ENCODE measurements around the gene GRAP. TPM values are rescaled to one million over a fixed set of nuclear protein-coding genes. Genes with fewer than 3 reads are reported as not detected.
"Not testable (repeated sequence)": the region's sequence is repeated elsewhere in the genome, so short reads cannot be mapped to it uniquely, and the experiment has no call there.

Gene GRAP
- total RNA-seq, 2 donors from 2014 or later: 0.15 TPM; not detected in 1

- H3K4me1 ChIP-seq (ENCODE audit: control insufficient read depth, insufficient read depth, low read length); H3K9me3 ChIP-seq (ENCODE audit: control insufficient read depth, low read length); H3K27me3 ChIP-seq (ENCODE audit: control insufficient read depth, insufficient read depth, low read length, poor library complexity, severe bottlenecking); DNase-seq; H3K4me3 Mint-ChIP-seq; H3K36me3 ChIP-seq (ENCODE audit: control insufficient read depth, insufficient read depth, low read length); H3K4me1 Mint-ChIP-seq; H3K27me3 Mint-ChIP-seq (ENCODE audit: insufficient read depth); H3K36me3 Mint-ChIP-seq (ENCODE audit: low read depth); H3K4me3 ChIP-seq (ENCODE audit: low read length); H3K27ac Mint-ChIP-seq; H3K9ac ChIP-seq (ENCODE audit: extremely low read depth, low read length, poor library complexity, severe bottlenecking); H3K9me3 Mint-ChIP-seq; H3K27ac ChIP-seq (ENCODE audit: low read depth, low read length): not testable (repeated sequence)
- WGBS, 2 experiments (ENCODE audit: insufficient coverage in 1 of 2, insufficient read length in 1 of 2): 100% methylated on average over 1 of the region's 10 CpGs; no CpG with 5 or more reads in 1 of the 2 experiments
These were observed 4.9 kb downstream of the GRAP start for GRCh38 chr17:19041871-19042270.

GRCh38 chr17:19040350-19040749 lies 6.4 kb downstream of the GRAP start:
- H3K27ac ChIP-seq (ENCODE audit: low read depth, low read length); H3K4me1 Mint-ChIP-seq; H3K27ac Mint-ChIP-seq; H3K9me3 Mint-ChIP-seq; H3K36me3 Mint-ChIP-seq (ENCODE audit: low read depth); H3K4me1 ChIP-seq (ENCODE audit: control insufficient read depth, insufficient read depth, low read length); H3K9me3 ChIP-seq (ENCODE audit: control insufficient read depth, low read length); H3K4me3 Mint-ChIP-seq; DNase-seq; H3K36me3 ChIP-seq (ENCODE audit: control insufficient read depth, insufficient read depth, low read length); H3K4me3 ChIP-seq (ENCODE audit: low read length); H3K9ac ChIP-seq (ENCODE audit: extremely low read depth, low read length, poor library complexity, severe bottlenecking); H3K27me3 ChIP-seq (ENCODE audit: control insufficient read depth, insufficient read depth, low read length, poor library complexity, severe bottlenecking); H3K27me3 Mint-ChIP-seq (ENCODE audit: insufficient read depth): not testable (repeated sequence)
- WGBS, 2 experiments (ENCODE audit: insufficient coverage in 1 of 2, insufficient read length in 1 of 2): no CpG with 5 or more reads among the region's 9 CpGs

- not testable (repeated sequence) for H3K4me1 Mint-ChIP-seq; H3K4me3 ChIP-seq (ENCODE audit: low read length); H3K4me3 Mint-ChIP-seq; H3K27ac Mint-ChIP-seq; H3K27me3 Mint-ChIP-seq (ENCODE audit: insufficient read depth); H3K27ac ChIP-seq (ENCODE audit: low read depth, low read length); H3K9me3 Mint-ChIP-seq; H3K9ac ChIP-seq (ENCODE audit: extremely low read depth, low read length, poor library complexity, severe bottlenecking); H3K36me3 ChIP-seq (ENCODE audit: control insufficient read depth, insufficient read depth, low read length); H3K27me3 ChIP-seq (ENCODE audit: control insufficient read depth, insufficient read depth, low read length, poor library complexity, severe bottlenecking); H3K36me3 Mint-ChIP-seq (ENCODE audit: low read depth); H3K4me1 ChIP-seq (ENCODE audit: control insufficient read depth, insufficient read depth, low read length); H3K9me3 ChIP-seq (ENCODE audit: control insufficient read depth, low read length); DNase-seq
- no CpG with 5 or more reads among the region's 12 CpGs for whole genome bisulfite sequencing, 2 experiments (ENCODE audit: insufficient coverage in 1 of 2, insufficient read length in 1 of 2)
These were observed 8.0 kb downstream of the GRAP start for GRCh38 chr17:19038730-19039129.

- not testable (repeated sequence) for H3K27me3 Mint-ChIP-seq (ENCODE audit: insufficient read depth); H3K27me3 ChIP-seq (ENCODE audit: control insufficient read depth, insufficient read depth, low read length, poor library complexity, severe bottlenecking); H3K27ac ChIP-seq (ENCODE audit: low read depth, low read length); H3K36me3 Mint-ChIP-seq (ENCODE audit: low read depth); H3K9ac ChIP-seq (ENCODE audit: extremely low read depth, low read length, poor library complexity, severe bottlenecking); H3K36me3 ChIP-seq (ENCODE audit: control insufficient read depth, insufficient read depth, low read length); H3K9me3 Mint-ChIP-seq; H3K4me1 ChIP-seq (ENCODE audit: control insufficient read depth, insufficient read depth, low read length); DNase-seq; H3K27ac Mint-ChIP-seq; H3K9me3 ChIP-seq (ENCODE audit: control insufficient read depth, low read length); H3K4me1 Mint-ChIP-seq; H3K4me3 Mint-ChIP-seq; H3K4me3 ChIP-seq (ENCODE audit: low read length)
- WGBS, 2 experiments (ENCODE audit: insufficient coverage in 1 of 2, insufficient read length in 1 of 2): no CpG with 5 or more reads among the region's 17 CpGs
These were observed 8.8 kb downstream of the GRAP start for GRCh38 chr17:19038007-19038406.

- not testable (repeated sequence) for DNase-seq; H3K27ac ChIP-seq (ENCODE audit: low read depth, low read length); H3K9me3 Mint-ChIP-seq; H3K9ac ChIP-seq (ENCODE audit: extremely low read depth, low read length, poor library complexity, severe bottlenecking); H3K36me3 ChIP-seq (ENCODE audit: control insufficient read depth, insufficient read depth, low read length); H3K4me3 ChIP-seq (ENCODE audit: low read length); H3K27ac Mint-ChIP-seq; H3K9me3 ChIP-seq (ENCODE audit: control insufficient read depth, low read length); H3K27me3 Mint-ChIP-seq (ENCODE audit: insufficient read depth); H3K4me1 Mint-ChIP-seq; H3K36me3 Mint-ChIP-seq (ENCODE audit: low read depth); H3K27me3 ChIP-seq (ENCODE audit: control insufficient read depth, insufficient read depth, low read length, poor library complexity, severe bottlenecking); H3K4me1 ChIP-seq (ENCODE audit: control insufficient read depth, insufficient read depth, low read length); H3K4me3 Mint-ChIP-seq
- no CpG with 5 or more reads among the region's 6 CpGs for WGBS, 2 experiments (ENCODE audit: insufficient coverage in 1 of 2, insufficient read length in 1 of 2)
These were observed 9.2 kb downstream of the GRAP start for GRCh38 chr17:19037547-19037946.

GRCh38 chr17:19036186-19036585 lies 10.6 kb downstream of the GRAP start:
- not testable (repeated sequence) for DNase-seq; H3K36me3 ChIP-seq (ENCODE audit: control insufficient read depth, insufficient read depth, low read length); H3K27ac ChIP-seq (ENCODE audit: low read depth, low read length); H3K4me1 ChIP-seq (ENCODE audit: control insufficient read depth, insufficient read depth, low read length); H3K9me3 ChIP-seq (ENCODE audit: control insufficient read depth, low read length); H3K27ac Mint-ChIP-seq; H3K27me3 ChIP-seq (ENCODE audit: control insufficient read depth, insufficient read depth, low read length, poor library complexity, severe bottlenecking); H3K36me3 Mint-ChIP-seq (ENCODE audit: low read depth); H3K9ac ChIP-seq (ENCODE audit: extremely low read depth, low read length, poor library complexity, severe bottlenecking); H3K4me3 Mint-ChIP-seq; H3K4me1 Mint-ChIP-seq; H3K27me3 Mint-ChIP-seq (ENCODE audit: insufficient read depth); H3K4me3 ChIP-seq (ENCODE audit: low read length); H3K9me3 Mint-ChIP-seq
- WGBS, 2 experiments (ENCODE audit: insufficient coverage in 1 of 2, insufficient read length in 1 of 2): no CpG with 5 or more reads among the region's 6 CpGs

GRCh38 chr17:19032377-19032988 lies 14.3 kb downstream of the GRAP start:
- not testable (repeated sequence) for H3K27me3 ChIP-seq (ENCODE audit: control insufficient read depth, insufficient read depth, low read length, poor library complexity, severe bottlenecking); H3K4me3 ChIP-seq (ENCODE audit: low read length); H3K27me3 Mint-ChIP-seq (ENCODE audit: insufficient read depth); DNase-seq; H3K9me3 Mint-ChIP-seq; H3K36me3 ChIP-seq (ENCODE audit: control insufficient read depth, insufficient read depth, low read length); H3K4me1 Mint-ChIP-seq; H3K4me1 ChIP-seq (ENCODE audit: control insufficient read depth, insufficient read depth, low read length); H3K27ac Mint-ChIP-seq; H3K4me3 Mint-ChIP-seq; H3K9me3 ChIP-seq (ENCODE audit: control insufficient read depth, low read length); H3K9ac ChIP-seq (ENCODE audit: extremely low read depth, low read length, poor library complexity, severe bottlenecking); H3K27ac ChIP-seq (ENCODE audit: low read depth, low read length); H3K36me3 Mint-ChIP-seq (ENCODE audit: low read depth)
- no CpG with 5 or more reads among the region's 24 CpGs for WGBS, 2 experiments (ENCODE audit: insufficient coverage in 1 of 2, insufficient read length in 1 of 2)
